Measurements from ENCODE around the gene RBM10. TPM values are rescaled to one million over a fixed set of nuclear protein-coding genes. Genes with fewer than 3 reads are reported as not detected.
"Not testable (repeated sequence)": the region's sequence is repeated elsewhere in the genome, so short reads cannot be mapped to it uniquely, and the experiment has no call there.

Gene RBM10
- total and polyA plus RNA-seq, 2 donors (not counting 1 experiment from before 2014, with no cell fraction given): 14.9 to 50.0 TPM

- no peaks in the 10 kb centered on the region for H3K36me3 ChIP-seq (ENCODE audit: control insufficient read depth, insufficient read depth, low read length)
- no peak for DNase-seq (ENCODE audit: low read depth in 2 of 2)
- H3K9ac ChIP-seq (ENCODE audit: insufficient read depth, low read length): no peak overlapping the region
- no peak overlapping the region for H3K27ac ChIP-seq (ENCODE audit: insufficient read depth, low read length)
- H3K27me3 ChIP-seq (ENCODE audit: control insufficient read depth, insufficient read depth, low read length): no peaks in the 10 kb centered on the region
- TF ChIP-seq CTCF (conservative IDR thresholded peaks at IDR 0.05 in 1 of 2, IDR thresholded peaks at IDR 0.05 in 1 of 2; ENCODE audit: low read depth in 1 of 2, low read length in 2 of 2): no peak
- TF ChIP-seq EZH2 (IDR thresholded peaks at IDR 0.05; ENCODE audit: low read length, missing control alignments): no peak
- H3K4me1 ChIP-seq (ENCODE audit: control insufficient read depth, extremely low read depth, insufficient read depth, low read length): no peaks in the 10 kb centered on the region
- no peaks in the 10 kb centered on the region for H3K79me2 ChIP-seq (ENCODE audit: control insufficient read depth, insufficient read depth, low read length)
- H3K4me2 ChIP-seq (ENCODE audit: extremely low read depth, insufficient read depth, low read length): no peak overlapping the region
- no peaks in the 10 kb centered on the region for H3K9me3 ChIP-seq (ENCODE audit: control insufficient read depth, insufficient read depth, low read depth, low read length)
- H2AFZ ChIP-seq (ENCODE audit: low read length): no peak overlapping the region
- H4K20me1 ChIP-seq (ENCODE audit: control insufficient read depth, extremely low read depth, insufficient read depth, low read length): no peaks in the 10 kb centered on the region
- no peak overlapping the region for H3K4me3 ChIP-seq (replicated peaks in 1 of 4; ENCODE audit: control extremely low read depth in 1 of 4, insufficient read depth in 1 of 4, low read depth in 3 of 4, low read length in 4 of 4)
Measured at GRCh38 chrX:47101206-47101605, 43.8 kb upstream of the RBM10 start.

GRCh38 chrX:47110936-47111615 is 33.9 kb upstream of the RBM10 start:
- H3K9ac ChIP-seq (ENCODE audit: insufficient read depth, low read length); H3K4me3 ChIP-seq (replicated peaks in 1 of 4; ENCODE audit: control extremely low read depth in 1 of 4, insufficient read depth in 1 of 4, low read depth in 3 of 4, low read length in 4 of 4); H4K20me1 ChIP-seq (ENCODE audit: control insufficient read depth, extremely low read depth, insufficient read depth, low read length); H2AFZ ChIP-seq (ENCODE audit: low read length); H3K27ac ChIP-seq (ENCODE audit: insufficient read depth, low read length); H3K9me3 ChIP-seq (ENCODE audit: control insufficient read depth, insufficient read depth, low read depth, low read length); H3K36me3 ChIP-seq (ENCODE audit: control insufficient read depth, insufficient read depth, low read length); H3K27me3 ChIP-seq (ENCODE audit: control insufficient read depth, insufficient read depth, low read length); H3K79me2 ChIP-seq (ENCODE audit: control insufficient read depth, insufficient read depth, low read length); DNase-seq (ENCODE audit: low read depth in 2 of 2); H3K4me2 ChIP-seq (ENCODE audit: extremely low read depth, insufficient read depth, low read length); H3K4me1 ChIP-seq (ENCODE audit: control insufficient read depth, extremely low read depth, insufficient read depth, low read length): not testable (repeated sequence)

GRCh38 chrX:47112316-47112954 is 32.6 kb upstream of the RBM10 start:
- DNase-seq (ENCODE audit: low read depth in 2 of 2): peak; percentile 8 to 11
- no peaks in the 10 kb centered on the region for H3K27me3 ChIP-seq (ENCODE audit: control insufficient read depth, insufficient read depth, low read length)
- H3K9me3 ChIP-seq (ENCODE audit: control insufficient read depth, insufficient read depth, low read depth, low read length): no peaks in the 10 kb centered on the region
- no peaks in the 10 kb centered on the region for H3K4me1 ChIP-seq (ENCODE audit: control insufficient read depth, extremely low read depth, insufficient read depth, low read length)
- TF ChIP-seq EZH2 (IDR thresholded peaks at IDR 0.05; ENCODE audit: low read length, missing control alignments) (no peak), CTCF (conservative IDR thresholded peaks at IDR 0.05 in 1 of 2, IDR thresholded peaks at IDR 0.05 in 1 of 2; ENCODE audit: low read depth in 1 of 2, low read length in 2 of 2) (no peak)
- no peaks in the 10 kb centered on the region for H4K20me1 ChIP-seq (ENCODE audit: control insufficient read depth, extremely low read depth, insufficient read depth, low read length)
- H3K4me2 ChIP-seq (ENCODE audit: extremely low read depth, insufficient read depth, low read length): no peak overlapping the region
- no peak overlapping the region for H2AFZ ChIP-seq (ENCODE audit: low read length)
- no peak overlapping the region for H3K4me3 ChIP-seq (replicated peaks in 1 of 4; ENCODE audit: control extremely low read depth in 1 of 4, insufficient read depth in 1 of 4, low read depth in 3 of 4, low read length in 4 of 4)
- H3K36me3 ChIP-seq (ENCODE audit: control insufficient read depth, insufficient read depth, low read length): no peaks in the 10 kb centered on the region
- no peak overlapping the region for H3K27ac ChIP-seq (ENCODE audit: insufficient read depth, low read length)
- no peak overlapping the region for H3K9ac ChIP-seq (ENCODE audit: insufficient read depth, low read length)
- H3K79me2 ChIP-seq (ENCODE audit: control insufficient read depth, insufficient read depth, low read length): no peaks in the 10 kb centered on the region

GRCh38 chrX:47116551-47117110 is 28.4 kb upstream of the RBM10 start:
- not testable (repeated sequence) for H3K27ac ChIP-seq (ENCODE audit: insufficient read depth, low read length); H3K79me2 ChIP-seq (ENCODE audit: control insufficient read depth, insufficient read depth, low read length); H3K36me3 ChIP-seq (ENCODE audit: control insufficient read depth, insufficient read depth, low read length); H3K9me3 ChIP-seq (ENCODE audit: control insufficient read depth, insufficient read depth, low read depth, low read length); H2AFZ ChIP-seq (ENCODE audit: low read length); H3K4me1 ChIP-seq (ENCODE audit: control insufficient read depth, extremely low read depth, insufficient read depth, low read length); H4K20me1 ChIP-seq (ENCODE audit: control insufficient read depth, extremely low read depth, insufficient read depth, low read length); H3K4me3 ChIP-seq (replicated peaks in 1 of 4; ENCODE audit: control extremely low read depth in 1 of 4, insufficient read depth in 1 of 4, low read depth in 3 of 4, low read length in 4 of 4); H3K9ac ChIP-seq (ENCODE audit: insufficient read depth, low read length); H3K4me2 ChIP-seq (ENCODE audit: extremely low read depth, insufficient read depth, low read length); H3K27me3 ChIP-seq (ENCODE audit: control insufficient read depth, insufficient read depth, low read length); DNase-seq (ENCODE audit: low read depth in 2 of 2)

- H3K4me3 ChIP-seq (replicated peaks in 1 of 4; ENCODE audit: control extremely low read depth in 1 of 4, insufficient read depth in 1 of 4, low read depth in 3 of 4, low read length in 4 of 4); H3K9ac ChIP-seq (ENCODE audit: insufficient read depth, low read length); H3K27me3 ChIP-seq (ENCODE audit: control insufficient read depth, insufficient read depth, low read length); H2AFZ ChIP-seq (ENCODE audit: low read length); H3K79me2 ChIP-seq (ENCODE audit: control insufficient read depth, insufficient read depth, low read length); H3K9me3 ChIP-seq (ENCODE audit: control insufficient read depth, insufficient read depth, low read depth, low read length); H3K4me1 ChIP-seq (ENCODE audit: control insufficient read depth, extremely low read depth, insufficient read depth, low read length); DNase-seq (ENCODE audit: low read depth in 2 of 2); H3K27ac ChIP-seq (ENCODE audit: insufficient read depth, low read length); H4K20me1 ChIP-seq (ENCODE audit: control insufficient read depth, extremely low read depth, insufficient read depth, low read length); H3K36me3 ChIP-seq (ENCODE audit: control insufficient read depth, insufficient read depth, low read length); H3K4me2 ChIP-seq (ENCODE audit: extremely low read depth, insufficient read depth, low read length): not testable (repeated sequence)
Measured at GRCh38 chrX:47124466-47124865, 20.6 kb upstream of the RBM10 start.

Data from fibroblast of lung (primary cell).